GM12878 (cell line): ENCODE results near the gene PPOX. TPM values are rescaled to one million over a fixed set of nuclear protein-coding genes. Genes with fewer than 3 reads are reported as not detected.

Source experiments
- BCL11A ChIP-seq: IDR thresholded peaks from 2 replicates; pipeline ENCODE4 v1.6.1; 2011; ENCODE audit warnings: low read depth, low read length
- CBFB ChIP-seq: IDR thresholded peaks from 2 replicates; pipeline ENCODE4 v1.6.1; 2016; ENCODE audit warnings: antibody characterized with exemption, low read depth
- LARP7 ChIP-seq: fragments of 450-650 bp; IDR thresholded peaks from 2 replicates; pipeline ENCODE4 v1.6.1; 2017; ENCODE audit warnings: mild to moderate bottlenecking
- MXI1 ChIP-seq: fragments of 150-350 bp; IDR thresholded peaks from 2 replicates; pipeline ENCODE4 v1.6.1; 2011; ENCODE audit warnings: low read depth, mild to moderate bottlenecking, inconsistent platforms, low read length, improper control_type of control experiment
- NBN ChIP-seq: fragments of 450-650 bp; IDR thresholded peaks from 2 replicates; pipeline ENCODE4 v1.6.1; 2016
- RCOR1 ChIP-seq: conservative IDR thresholded peaks from 2 replicates; pipeline ENCODE4 v1.6.1; 2012; ENCODE audit warnings: low read depth, low read length, improper control_type of control experiment
- SP1 ChIP-seq: IDR thresholded peaks from one replicate; pipeline ENCODE4 v1.6.1; 2011; ENCODE audit warnings: low read depth, low read length
- SRF ChIP-seq, 2 experiments: IDR thresholded peaks; 2 replicates each; pipeline ENCODE4 v1.6.1; 2011; ENCODE audit warnings: low read depth in 2 of 2, low read length in 2 of 2, mild to moderate bottlenecking in 1 of 2, moderate library complexity in 1 of 2
- STAT1 ChIP-seq: fragments of 450-650 bp; conservative IDR thresholded peaks from 2 replicates; pipeline ENCODE4 v1.6.1; 2014; ENCODE audit warnings: antibody characterized with exemption, mild to moderate bottlenecking
- TAF1 ChIP-seq: IDR thresholded peaks from 2 replicates; pipeline ENCODE4 v1.6.1; 2011; ENCODE audit warnings: mild to moderate bottlenecking, low read depth, low read length, borderline replicate concordance
- TARDBP ChIP-seq: IDR thresholded peaks from 2 replicates; pipeline ENCODE4 v1.6.1; 2016; ENCODE audit warnings: borderline replicate concordance
- ZNF207 ChIP-seq: fragments of 450-650 bp; IDR thresholded peaks from 2 replicates; pipeline ENCODE4 v1.6.1; 2014; ENCODE audit warnings: antibody characterized with exemption, mild to moderate bottlenecking, borderline replicate concordance
- polyA plus RNA-seq, 11 experiments: library from polyadenylated mRNA; depleted of rRNA in 4 of 11; unstranded in 6 of 11; stranded (reverse) in 5 of 11; fragments of >200 nt; fragmentation: Nextera tagmentation in 4 of 11; fragmentation: Illumina TruSeq in 1 of 11; extraction: Ambion mirVana in 4 of 11; extraction: Trizol in 1 of 11; gene quantifications; 1 replicate in 1 of 11; 2 replicates in 10 of 11; pipeline versions ENCODE4 v1.2.1 to v1.2.3, GENCODE V29; 2011 to 2016; ENCODE audit warnings: inconsistent platforms in 2 of 11, missing spikeins in 2 of 11, low read depth in 1 of 11
- total RNA-seq, 4 experiments: library from RNA; depleted of rRNA in 3 of 4; stranded (reverse); fragments of >200 nt in 3 of 4; fragmentation: Illumina TruSeq in 1 of 4; extraction: Trizol in 1 of 4; gene quantifications; 2 replicates each; pipeline versions ENCODE4 v1.2.1 to v1.2.3, GENCODE V29; 2013 to 2021
- TF ChIP-seq, protein P1 (sequence below): fragments of 150-350 bp; IDR thresholded peaks from 2 replicates; pipeline ENCODE4 v1.6.1; 2016; ENCODE audit warnings: low read depth, low read length
- TF ChIP-seq, protein P2 (sequence below): IDR thresholded peaks from 2 replicates; pipeline ENCODE4 v1.6.1; 2012; ENCODE audit warnings: improper control_type of control experiment, low read depth, low read length; ENCODE audit not compliant: insufficient replicate concordance
- TF ChIP-seq, protein P3 (sequence below): fragments of 450-650 bp; IDR thresholded peaks from 2 replicates; pipeline ENCODE4 v1.6.1; 2016; ENCODE audit warnings: mild to moderate bottlenecking
- TF ChIP-seq, protein P4 (sequence below): IDR thresholded peaks from 2 replicates; pipeline ENCODE4 v1.6.1; 2011; ENCODE audit warnings: low read depth, low read length, improper control_type of control experiment, borderline replicate concordance
- TF ChIP-seq, protein P5 (sequence below): fragments of 450-650 bp; IDR thresholded peaks from 2 replicates; pipeline ENCODE4 v1.6.1; 2014; ENCODE audit warnings: mild to moderate bottlenecking

Gene PPOX
- total and polyA plus RNA-seq, 10 of the 15 experiments (the other 5 are each of a cell fraction or from before 2014, with no cell fraction given), result 8.9 to 31.5 (median 20.3) TPM

DNA sequence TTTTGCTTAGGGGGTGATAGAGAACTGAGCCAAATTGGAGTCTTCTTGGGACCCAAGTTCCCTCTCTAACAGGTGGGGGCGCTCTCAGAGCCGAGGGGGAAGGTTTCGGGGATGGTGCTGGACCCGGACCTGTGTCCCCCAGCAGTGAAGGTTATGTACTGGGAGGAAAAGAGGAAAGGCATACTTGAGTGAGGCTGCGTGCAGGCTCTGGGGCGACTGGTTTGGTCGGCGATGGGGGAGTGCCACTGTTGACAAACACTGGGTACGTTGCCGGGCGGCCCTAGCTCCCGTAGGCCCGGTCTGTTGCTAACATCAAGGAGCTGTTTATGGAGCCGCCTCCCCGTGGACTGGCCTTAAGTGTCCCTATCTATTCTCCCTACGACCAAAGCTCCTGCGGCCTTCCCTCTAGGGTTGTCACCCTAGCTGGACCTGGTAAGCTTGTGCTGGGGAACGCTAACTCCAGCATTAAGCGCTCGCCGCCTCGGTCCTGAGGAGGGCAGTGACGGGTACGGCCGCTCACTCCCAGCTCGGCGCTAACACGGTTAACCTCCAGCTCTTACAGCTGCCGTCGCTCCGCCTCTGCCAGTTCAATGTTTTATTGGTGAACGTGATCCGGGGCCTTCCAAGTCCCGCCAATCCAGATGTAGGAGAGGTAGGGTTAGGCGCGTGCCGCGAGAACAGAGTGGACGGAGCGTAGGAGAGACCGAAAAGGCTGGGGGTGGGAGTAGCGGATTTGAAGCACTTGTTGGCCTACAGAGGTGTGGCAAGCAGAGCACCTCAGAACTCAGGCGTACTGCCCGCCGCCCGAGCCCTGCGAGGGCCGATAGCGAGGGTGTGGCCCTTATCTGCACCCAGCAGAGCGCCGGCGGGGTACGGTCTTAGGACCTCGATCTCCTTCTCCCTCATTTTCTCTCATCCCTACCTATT, at the start of gene PPOX (continued):
- TF ChIP-seq, protein P1, sequence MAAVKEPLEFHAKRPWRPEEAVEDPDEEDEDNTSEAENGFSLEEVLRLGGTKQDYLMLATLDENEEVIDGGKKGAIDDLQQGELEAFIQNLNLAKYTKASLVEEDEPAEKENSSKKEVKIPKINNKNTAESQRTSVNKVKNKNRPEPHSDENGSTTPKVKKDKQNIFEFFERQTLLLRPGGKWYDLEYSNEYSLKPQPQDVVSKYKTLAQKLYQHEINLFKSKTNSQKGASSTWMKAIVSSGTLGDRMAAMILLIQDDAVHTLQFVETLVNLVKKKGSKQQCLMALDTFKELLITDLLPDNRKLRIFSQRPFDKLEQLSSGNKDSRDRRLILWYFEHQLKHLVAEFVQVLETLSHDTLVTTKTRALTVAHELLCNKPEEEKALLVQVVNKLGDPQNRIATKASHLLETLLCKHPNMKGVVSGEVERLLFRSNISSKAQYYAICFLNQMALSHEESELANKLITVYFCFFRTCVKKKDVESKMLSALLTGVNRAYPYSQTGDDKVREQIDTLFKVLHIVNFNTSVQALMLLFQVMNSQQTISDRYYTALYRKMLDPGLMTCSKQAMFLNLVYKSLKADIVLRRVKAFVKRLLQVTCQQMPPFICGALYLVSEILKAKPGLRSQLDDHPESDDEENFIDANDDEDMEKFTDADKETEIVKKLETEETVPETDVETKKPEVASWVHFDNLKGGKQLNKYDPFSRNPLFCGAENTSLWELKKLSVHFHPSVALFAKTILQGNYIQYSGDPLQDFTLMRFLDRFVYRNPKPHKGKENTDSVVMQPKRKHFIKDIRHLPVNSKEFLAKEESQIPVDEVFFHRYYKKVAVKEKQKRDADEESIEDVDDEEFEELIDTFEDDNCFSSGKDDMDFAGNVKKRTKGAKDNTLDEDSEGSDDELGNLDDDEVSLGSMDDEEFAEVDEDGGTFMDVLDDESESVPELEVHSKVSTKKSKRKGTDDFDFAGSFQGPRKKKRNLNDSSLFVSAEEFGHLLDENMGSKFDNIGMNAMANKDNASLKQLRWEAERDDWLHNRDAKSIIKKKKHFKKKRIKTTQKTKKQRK, result no peak
- TF ChIP-seq SRF (IDR thresholded peaks at IDR 0.05; ENCODE audit: low read depth in 2 of 2, low read length in 2 of 2), result no peak
- peak; percentile 85 for TF ChIP-seq SP1
- TF ChIP-seq, protein P2, sequence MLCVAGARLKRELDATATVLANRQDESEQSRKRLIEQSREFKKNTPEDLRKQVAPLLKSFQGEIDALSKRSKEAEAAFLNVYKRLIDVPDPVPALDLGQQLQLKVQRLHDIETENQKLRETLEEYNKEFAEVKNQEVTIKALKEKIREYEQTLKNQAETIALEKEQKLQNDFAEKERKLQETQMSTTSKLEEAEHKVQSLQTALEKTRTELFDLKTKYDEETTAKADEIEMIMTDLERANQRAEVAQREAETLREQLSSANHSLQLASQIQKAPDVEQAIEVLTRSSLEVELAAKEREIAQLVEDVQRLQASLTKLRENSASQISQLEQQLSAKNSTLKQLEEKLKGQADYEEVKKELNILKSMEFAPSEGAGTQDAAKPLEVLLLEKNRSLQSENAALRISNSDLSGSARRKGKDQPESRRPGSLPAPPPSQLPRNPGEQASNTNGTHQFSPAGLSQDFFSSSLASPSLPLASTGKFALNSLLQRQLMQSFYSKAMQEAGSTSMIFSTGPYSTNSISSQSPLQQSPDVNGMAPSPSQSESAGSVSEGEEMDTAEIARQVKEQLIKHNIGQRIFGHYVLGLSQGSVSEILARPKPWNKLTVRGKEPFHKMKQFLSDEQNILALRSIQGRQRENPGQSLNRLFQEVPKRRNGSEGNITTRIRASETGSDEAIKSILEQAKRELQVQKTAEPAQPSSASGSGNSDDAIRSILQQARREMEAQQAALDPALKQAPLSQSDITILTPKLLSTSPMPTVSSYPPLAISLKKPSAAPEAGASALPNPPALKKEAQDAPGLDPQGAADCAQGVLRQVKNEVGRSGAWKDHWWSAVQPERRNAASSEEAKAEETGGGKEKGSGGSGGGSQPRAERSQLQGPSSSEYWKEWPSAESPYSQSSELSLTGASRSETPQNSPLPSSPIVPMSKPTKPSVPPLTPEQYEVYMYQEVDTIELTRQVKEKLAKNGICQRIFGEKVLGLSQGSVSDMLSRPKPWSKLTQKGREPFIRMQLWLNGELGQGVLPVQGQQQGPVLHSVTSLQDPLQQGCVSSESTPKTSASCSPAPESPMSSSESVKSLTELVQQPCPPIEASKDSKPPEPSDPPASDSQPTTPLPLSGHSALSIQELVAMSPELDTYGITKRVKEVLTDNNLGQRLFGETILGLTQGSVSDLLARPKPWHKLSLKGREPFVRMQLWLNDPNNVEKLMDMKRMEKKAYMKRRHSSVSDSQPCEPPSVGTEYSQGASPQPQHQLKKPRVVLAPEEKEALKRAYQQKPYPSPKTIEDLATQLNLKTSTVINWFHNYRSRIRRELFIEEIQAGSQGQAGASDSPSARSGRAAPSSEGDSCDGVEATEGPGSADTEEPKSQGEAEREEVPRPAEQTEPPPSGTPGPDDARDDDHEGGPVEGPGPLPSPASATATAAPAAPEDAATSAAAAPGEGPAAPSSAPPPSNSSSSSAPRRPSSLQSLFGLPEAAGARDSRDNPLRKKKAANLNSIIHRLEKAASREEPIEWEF, result no peak
- TF ChIP-seq STAT1, result no peak
- TF ChIP-seq TAF1, result 0 out of 2 replicates have a peak, but pooled peaks have one; percentile 24
- TF ChIP-seq, protein P3, sequence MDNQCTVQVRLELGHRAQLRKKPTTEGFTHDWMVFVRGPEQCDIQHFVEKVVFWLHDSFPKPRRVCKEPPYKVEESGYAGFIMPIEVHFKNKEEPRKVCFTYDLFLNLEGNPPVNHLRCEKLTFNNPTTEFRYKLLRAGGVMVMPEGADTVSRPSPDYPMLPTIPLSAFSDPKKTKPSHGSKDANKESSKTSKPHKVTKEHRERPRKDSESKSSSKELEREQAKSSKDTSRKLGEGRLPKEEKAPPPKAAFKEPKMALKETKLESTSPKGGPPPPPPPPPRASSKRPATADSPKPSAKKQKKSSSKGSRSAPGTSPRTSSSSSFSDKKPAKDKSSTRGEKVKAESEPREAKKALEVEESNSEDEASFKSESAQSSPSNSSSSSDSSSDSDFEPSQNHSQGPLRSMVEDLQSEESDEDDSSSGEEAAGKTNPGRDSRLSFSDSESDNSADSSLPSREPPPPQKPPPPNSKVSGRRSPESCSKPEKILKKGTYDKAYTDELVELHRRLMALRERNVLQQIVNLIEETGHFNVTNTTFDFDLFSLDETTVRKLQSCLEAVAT, result peak; percentile 67; the same call in 1 of the 2 replicates
- TF ChIP-seq, protein P4, sequence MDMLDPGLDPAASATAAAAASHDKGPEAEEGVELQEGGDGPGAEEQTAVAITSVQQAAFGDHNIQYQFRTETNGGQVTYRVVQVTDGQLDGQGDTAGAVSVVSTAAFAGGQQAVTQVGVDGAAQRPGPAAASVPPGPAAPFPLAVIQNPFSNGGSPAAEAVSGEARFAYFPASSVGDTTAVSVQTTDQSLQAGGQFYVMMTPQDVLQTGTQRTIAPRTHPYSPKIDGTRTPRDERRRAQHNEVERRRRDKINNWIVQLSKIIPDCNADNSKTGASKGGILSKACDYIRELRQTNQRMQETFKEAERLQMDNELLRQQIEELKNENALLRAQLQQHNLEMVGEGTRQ, result peak; percentile 9; the same call in 1 of the 2 replicates
- TF ChIP-seq LARP7, result peak; percentile 89
- TF ChIP-seq, protein P5, sequence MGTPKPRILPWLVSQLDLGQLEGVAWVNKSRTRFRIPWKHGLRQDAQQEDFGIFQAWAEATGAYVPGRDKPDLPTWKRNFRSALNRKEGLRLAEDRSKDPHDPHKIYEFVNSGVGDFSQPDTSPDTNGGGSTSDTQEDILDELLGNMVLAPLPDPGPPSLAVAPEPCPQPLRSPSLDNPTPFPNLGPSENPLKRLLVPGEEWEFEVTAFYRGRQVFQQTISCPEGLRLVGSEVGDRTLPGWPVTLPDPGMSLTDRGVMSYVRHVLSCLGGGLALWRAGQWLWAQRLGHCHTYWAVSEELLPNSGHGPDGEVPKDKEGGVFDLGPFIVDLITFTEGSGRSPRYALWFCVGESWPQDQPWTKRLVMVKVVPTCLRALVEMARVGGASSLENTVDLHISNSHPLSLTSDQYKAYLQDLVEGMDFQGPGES, result 0 out of 2 replicates have a peak, but pooled peaks have one; percentile 43
- TF ChIP-seq TARDBP, result 0 out of 2 replicates have a peak, but pooled peaks have one; percentile 13
- TF ChIP-seq CBFB, result peak; percentile 73
- TF ChIP-seq MXI1, result 0 out of 2 replicates have a peak, but pooled peaks have one; percentile 55
- no peak for TF ChIP-seq BCL11A
- TF ChIP-seq ZNF207, result peak; percentile 58; the same call in 1 of the 2 replicates
- peak; percentile 91; the same call in 1 of the 2 replicates for TF ChIP-seq RCOR1
- TF ChIP-seq NBN, result peak; percentile 79; the same call in 1 of the 2 replicates
